ENCODE results near the gene MBLAC1. TPM values are rescaled to one million over a fixed set of nuclear protein-coding genes. Genes with fewer than 3 reads are reported as not detected.

The MBLAC1 gene
- total and polyA plus RNA-seq, 2 of the 4 experiments (the other 2 are of a cell fraction): 0.72 to 1.4 TPM

GRCh38 chr7:100122067-100122466 lies 4.7 kb upstream of the MBLAC1 start:
- H3K79me1 ChIP-seq (ENCODE audit: low read depth in 1 of 2, low read length in 2 of 2): peaks cover 28 to 57% of the 10 kb centered on the region in 2 experiments
- H2BK5ac ChIP-seq (ENCODE audit: low read depth, low read length, poor library complexity, severe bottlenecking): no peak overlapping the region
- H3K4me3 ChIP-seq (ENCODE audit: insufficient read depth, low read depth, low read length): no peak overlapping the region
- H2AK5ac ChIP-seq (ENCODE audit: low read depth, low read length): no peak overlapping the region; the same call in 1 of the 2 replicates
- H3K36me3 ChIP-seq (ENCODE audit: control insufficient read depth, insufficient read depth, low read length): peaks cover 4% of the 10 kb centered on the region; the same call in 1 of the 2 replicates
- H3K4me1 ChIP-seq (ENCODE audit: control insufficient read depth, insufficient read depth, low read length): peaks cover 6% of the 10 kb centered on the region; the same call in 1 of the 2 replicates
- no peak overlapping the region for H2AFZ ChIP-seq (replicated peaks; ENCODE audit: low read length, poor library complexity)
- intact Hi-C loops (cut with micrococcal nuclease): no loop called here
- 83% methylated on average over 2 of the region's 13 CpGs; no CpG with 5 or more reads in 1 of the 2 experiments for WGBS, 2 experiments (ENCODE audit: extremely low coverage in 2 of 2, insufficient read length in 1 of 2)
- no peak overlapping the region for H2BK15ac ChIP-seq (ENCODE audit: low read depth, low read length)
- no peak overlapping the region for H3K23ac ChIP-seq (ENCODE audit: low read depth, low read length)
- H3K4ac ChIP-seq (ENCODE audit: low read depth, low read length): no peak overlapping the region
- POLR2A ChIA-PET (ENCODE audit: unreplicated experiment): no interaction called here
- no peak for ATAC-seq (ENCODE audit: low read depth)
- dilution Hi-C loops (cut with HindIII; ENCODE audit: low sequenced_read_pairs, unreplicated experiment): no loop called here
- CTCF ChIA-PET: no interaction called here
- H3K14ac ChIP-seq (replicated peaks; ENCODE audit: low read depth, low read length): no peak overlapping the region
- no peak overlapping the region for H3K18ac ChIP-seq (ENCODE audit: low read depth, low read length)
- no peaks in the 10 kb centered on the region for H3K9me3 ChIP-seq (ENCODE audit: control insufficient read depth, insufficient read depth, low read length)
- no peak overlapping the region for H2BK20ac ChIP-seq (ENCODE audit: low read depth, low read length)
- no peak overlapping the region for H3K56ac ChIP-seq (ENCODE audit: extremely low read depth, insufficient read depth, low read length)
- H3K27me3 ChIP-seq (ENCODE audit: control insufficient read depth, insufficient read depth, low read length): no peaks in the 10 kb centered on the region
- H4K91ac ChIP-seq (ENCODE audit: insufficient read depth, low read depth, low read length): no peak overlapping the region
- H2AK9ac ChIP-seq (replicated peaks; ENCODE audit: low read depth, low read length, poor library complexity): no peak overlapping the region
- H3K9me1 ChIP-seq (ENCODE audit: insufficient read depth, low read length): peaks cover 17% of the 10 kb centered on the region
- no peak overlapping the region for H3K27ac ChIP-seq (ENCODE audit: insufficient read depth, low read length)
- H4K20me1 ChIP-seq (ENCODE audit: insufficient read depth, low read length): no peaks in the 10 kb centered on the region; the same call in 1 of the 2 replicates
- DNase-seq: no peak
- H3K9ac ChIP-seq (ENCODE audit: low read depth, low read length): no peak overlapping the region
- no peak overlapping the region for H4K8ac ChIP-seq (ENCODE audit: low read depth in 2 of 2, low read length in 2 of 2)
- no peak overlapping the region for H4K5ac ChIP-seq (ENCODE audit: low read depth, low read length)
- in situ Hi-C loops (cut with MboI; ENCODE audit: low sequenced_read_pairs): no loop called here
- TF ChIP-seq CEBPB (IDR thresholded peaks at IDR 0.05; ENCODE audit: low read depth, low read length) (no peak), BHLHE40 (IDR thresholded peaks at IDR 0.05; ENCODE audit: low read depth, low read length) (no peak), MXI1 (IDR thresholded peaks at IDR 0.05; ENCODE audit: borderline replicate concordance, low read depth, low read length) (no peak), ELK1 (IDR thresholded peaks at IDR 0.05; ENCODE audit: borderline replicate concordance, low read depth, low read length) (no peak), RFX5 (IDR thresholded peaks at IDR 0.05; ENCODE audit: low read depth, low read length) (no peak), CHD1 (IDR thresholded peaks at IDR 0.05; ENCODE audit: low read depth, low read length) (no peak), MAFK (IDR thresholded peaks at IDR 0.05; ENCODE audit: low read depth, low read length) (no peak)
- BruUV-seq (replicated peaks): no TSS peak
- H3K4me2 ChIP-seq (ENCODE audit: low read depth, low read length): no peak overlapping the region
- H2BK120ac ChIP-seq (ENCODE audit: low read depth, low read length): no peak overlapping the region
